GM21360 (cell line): ENCODE measurements around the gene CCL19.

Source experiments
- ATAC-seq: cut with Tn5 transposase; IDR thresholded peaks from one replicate; pipeline ENCODE4 v1.9.1; 2021; ENCODE audit warnings: mild to moderate bottlenecking, moderate library complexity; ENCODE audit not compliant: unreplicated experiment

The CCL19 gene

GRCh38 chr9:34664281-34665066 lies 26.6 kb downstream of the CCL19 start:
- ATAC-seq = no peak

GRCh38 chr9:34663303-34663605 lies 27.8 kb downstream of the CCL19 start:
- ATAC-seq = no peak

- ATAC-seq = no peak
Measured at GRCh38 chr9:34662526-34663302, 28.4 kb downstream of the CCL19 start, which contains the start of gene CCL27. CCL27 (minus strand) TSS chr9:34662657; CDS start chr9:34662633, 24 bp downstream.

GRCh38 chr9:34659592-34660253 lies 31.4 kb downstream of the CCL19 start:
- ATAC-seq = no peak

GRCh38 chr9:34658461-34658860 lies 32.6 kb downstream of the CCL19 start:
- ATAC-seq = no peak

GRCh38 chr9:34656992-34657391 lies 34.1 kb downstream of the CCL19 start:
- ATAC-seq = no peak

GRCh38 chr9:34655394-34655793 lies 35.7 kb downstream of the CCL19 start:
- ATAC-seq = no peak

GRCh38 chr9:34654323-34655051 lies 36.6 kb downstream of the CCL19 start:
- no peak for ATAC-seq

GRCh38 chr9:34653151-34654072 lies 37.7 kb downstream of the CCL19 start:
- no peak for ATAC-seq

- ATAC-seq = no peak
Measured at GRCh38 chr9:34652602-34653000, 38.5 kb downstream of the CCL19 start.

GRCh38 chr9:34651876-34652601 lies 39.0 kb downstream of the CCL19 start, which contains the start of gene IL11RA:
IL11RA (plus strand) TSS chr9:34652185; CDS start chr9:34655218, 3,033 bp downstream.
- no peak for ATAC-seq

GRCh38 chr9:34651321-34651720 lies 39.8 kb downstream of the CCL19 start:
- no peak for ATAC-seq

- no peak for ATAC-seq
Measured at GRCh38 chr9:34650816-34651215, 40.3 kb downstream of the CCL19 start.

- no peak for ATAC-seq
Measured at GRCh38 chr9:34648673-34649072, 42.4 kb downstream of the CCL19 start.

GRCh38 chr9:34647651-34648050 lies 43.4 kb downstream of the CCL19 start:
- ATAC-seq = no peak

GRCh38 chr9:34647084-34647403 lies 44.0 kb downstream of the CCL19 start:
- ATAC-seq = no peak

- peak; percentile 85 for ATAC-seq
Measured at GRCh38 chr9:34646211-34647083, 44.6 kb downstream of the CCL19 start, which contains the start of gene GALT. GALT (plus strand) TSS chr9:34646675; CDS start chr9:34646705, 30 bp downstream.

GRCh38 chr9:34644766-34645314 lies 46.2 kb downstream of the CCL19 start:
- no peak for ATAC-seq
